ENCODE measurements around the gene SERPIND1. TPM values are rescaled to one million over a fixed set of nuclear protein-coding genes. Genes with fewer than 3 reads are reported as not detected.

SERPIND1 gene
- total RNA-seq, 4 donors from 2014 or later = 0.46 to 0.83 (median 0.50) TPM; not detected in 1

- H3K27me3 ChIP-seq = no peaks in the 10 kb centered on the region
- H3K4me3 ChIP-seq = no peak overlapping the region
- H3K27ac ChIP-seq (replicated peaks in 1 of 4) = no peak overlapping the region
- H3K4me1 ChIP-seq = no peaks in the 10 kb centered on the region
- WGBS = 93% methylated on average over 2 of the region's 2 CpGs
- no peaks in the 10 kb centered on the region for H3K9me3 ChIP-seq
- peaks cover 35 to 90% (median 68%) of the 10 kb centered on the region in 4 donors for H3K36me3 ChIP-seq
- DNase-seq (ENCODE audit: extremely low spot score) = no peak
- TF ChIP-seq EP300 (IDR thresholded peaks at IDR 0.05) (no peak), POLR2AphosphoS5 (IDR thresholded peaks at IDR 0.05) (no peak), POLR2A (IDR thresholded peaks at IDR 0.05; ENCODE audit: low read depth) (no peak)
- TF ChIP-seq, protein P1, sequence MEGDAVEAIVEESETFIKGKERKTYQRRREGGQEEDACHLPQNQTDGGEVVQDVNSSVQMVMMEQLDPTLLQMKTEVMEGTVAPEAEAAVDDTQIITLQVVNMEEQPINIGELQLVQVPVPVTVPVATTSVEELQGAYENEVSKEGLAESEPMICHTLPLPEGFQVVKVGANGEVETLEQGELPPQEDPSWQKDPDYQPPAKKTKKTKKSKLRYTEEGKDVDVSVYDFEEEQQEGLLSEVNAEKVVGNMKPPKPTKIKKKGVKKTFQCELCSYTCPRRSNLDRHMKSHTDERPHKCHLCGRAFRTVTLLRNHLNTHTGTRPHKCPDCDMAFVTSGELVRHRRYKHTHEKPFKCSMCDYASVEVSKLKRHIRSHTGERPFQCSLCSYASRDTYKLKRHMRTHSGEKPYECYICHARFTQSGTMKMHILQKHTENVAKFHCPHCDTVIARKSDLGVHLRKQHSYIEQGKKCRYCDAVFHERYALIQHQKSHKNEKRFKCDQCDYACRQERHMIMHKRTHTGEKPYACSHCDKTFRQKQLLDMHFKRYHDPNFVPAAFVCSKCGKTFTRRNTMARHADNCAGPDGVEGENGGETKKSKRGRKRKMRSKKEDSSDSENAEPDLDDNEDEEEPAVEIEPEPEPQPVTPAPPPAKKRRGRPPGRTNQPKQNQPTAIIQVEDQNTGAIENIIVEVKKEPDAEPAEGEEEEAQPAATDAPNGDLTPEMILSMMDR (IDR thresholded peaks at IDR 0.05) = no peak
- intact Hi-C loops (cut with DNase I) = no loop called here
Observed at GRCh38 chr22:20760084-20760483, 13.8 kb upstream of the SERPIND1 start.

- intact Hi-C loops (cut with DNase I) = no loop called here
- TF ChIP-seq, protein P1 (IDR thresholded peaks at IDR 0.05) = no peak
- TF ChIP-seq POLR2AphosphoS5 (IDR thresholded peaks at IDR 0.05) = no peak
- TF ChIP-seq POLR2A (IDR thresholded peaks at IDR 0.05; ENCODE audit: low read depth) = no peak
- no peak for TF ChIP-seq EP300 (IDR thresholded peaks at IDR 0.05)
- H3K27ac ChIP-seq (replicated peaks in 1 of 4) = no peak overlapping the region
- peaks cover 43 to 89% (median 78%) of the 10 kb centered on the region in 4 donors for H3K36me3 ChIP-seq
- 65% methylated on average over 2 of the region's 2 CpGs for WGBS
- H3K9me3 ChIP-seq = no peaks in the 10 kb centered on the region
- DNase-seq (ENCODE audit: extremely low spot score) = no peak
- H3K27me3 ChIP-seq = no peaks in the 10 kb centered on the region
- H3K4me1 ChIP-seq = no peaks in the 10 kb centered on the region
- H3K4me3 ChIP-seq = no peak overlapping the region
Observed at GRCh38 chr22:20761536-20761935, 12.4 kb upstream of the SERPIND1 start.

GRCh38 chr22:20762233-20762796 lies 11.6 kb upstream of the SERPIND1 start:
- TF ChIP-seq POLR2AphosphoS5 (IDR thresholded peaks at IDR 0.05) (no peak), POLR2A (IDR thresholded peaks at IDR 0.05; ENCODE audit: low read depth) (no peak), EP300 (IDR thresholded peaks at IDR 0.05) (no peak)
- TF ChIP-seq, protein P1 (IDR thresholded peaks at IDR 0.05) = no peak
- Histone ChIP-seq H3K27ac (replicated peaks in 1 of 4) (no peak overlapping the region), H3K4me1 (no peaks in the 10 kb centered on the region), H3K27me3 (no peaks in the 10 kb centered on the region), H3K36me3 (peaks cover 43 to 82% (median 77%) of the 10 kb centered on the region in 4 donors), H3K4me3 (no peak overlapping the region), H3K9me3 (no peaks in the 10 kb centered on the region)
- DNase-seq (ENCODE audit: extremely low spot score) = no peak
- 88% methylated on average over 7 of the region's 7 CpGs for WGBS
- intact Hi-C loops (cut with DNase I) = no loop called here

DNA sequence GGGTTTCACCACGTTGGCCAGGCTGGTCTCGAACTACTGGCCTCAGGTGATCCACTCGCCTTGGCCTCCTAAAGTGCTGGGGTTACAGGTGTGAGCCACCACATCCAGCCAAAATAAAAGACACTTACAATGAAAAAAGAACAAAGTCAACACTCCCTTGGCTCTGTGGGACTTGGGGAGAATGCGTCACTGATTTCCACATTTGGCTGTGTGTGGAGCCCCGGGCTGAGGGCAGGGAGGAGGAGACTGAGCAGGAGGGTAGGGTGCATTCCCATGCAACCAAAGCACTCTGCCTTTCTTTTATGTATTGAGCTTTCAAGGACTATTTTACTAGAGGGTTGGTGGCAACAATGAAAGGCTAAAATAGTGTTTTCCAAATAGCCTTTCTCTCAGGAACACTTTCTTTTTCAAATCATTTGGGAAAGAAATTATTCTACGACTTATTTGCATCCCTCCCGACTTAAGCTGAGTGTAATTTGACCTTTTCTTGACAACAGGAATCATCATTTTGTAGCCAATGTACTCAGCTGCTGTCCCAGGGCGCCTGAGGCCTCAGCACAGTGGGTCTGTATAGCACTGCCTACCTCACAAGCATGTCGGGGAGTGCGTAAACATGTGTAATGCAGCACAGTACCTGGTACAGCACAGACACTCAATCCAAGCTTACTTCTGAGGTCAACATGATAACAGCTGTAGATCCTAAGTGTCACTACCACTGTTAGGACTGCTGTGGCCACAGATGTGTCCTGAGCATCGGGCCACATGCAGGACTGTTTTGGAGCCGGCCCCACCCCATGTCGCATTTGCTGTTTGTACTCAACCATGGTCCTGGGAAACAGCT lies 10.1 kb upstream of the SERPIND1 start:
- intact Hi-C loops (cut with DNase I) = no loop called here
- Histone ChIP-seq H3K27me3 (no peaks in the 10 kb centered on the region), H3K4me3 (no peak overlapping the region), H3K27ac (replicated peaks in 1 of 4) (no peak overlapping the region), H3K4me1 (no peaks in the 10 kb centered on the region), H3K36me3 (peaks cover 46 to 76% (median 72%) of the 10 kb centered on the region in 4 donors), H3K9me3 (no peaks in the 10 kb centered on the region)
- 76% methylated on average over 12 of the region's 13 CpGs for WGBS
- TF ChIP-seq POLR2A (IDR thresholded peaks at IDR 0.05; ENCODE audit: low read depth) (no peak), EP300 (IDR thresholded peaks at IDR 0.05) (no peak), POLR2AphosphoS5 (IDR thresholded peaks at IDR 0.05) (no peak)
- TF ChIP-seq, protein P1 (IDR thresholded peaks at IDR 0.05) = no peak
- no peak for DNase-seq (ENCODE audit: extremely low spot score)

All from esophagus muscularis mucosa (tissue), 4 donors.